GM23338 (cell line): Measurements from ENCODE around the gene SMTNL2. TPM values are rescaled to one million over a fixed set of nuclear protein-coding genes. Genes with fewer than 3 reads are reported as not detected.

Experiments
- ATAC-seq: fragments of 200-7000 bp; cut with Tn5 transposase; 3 replicates; pipeline ENCODE4 v1.9.1; 2020
- DNase-seq: peaks from one replicate; pipeline ENCODE4 v3.0.0-alpha.2; 2015; ENCODE audit warnings: low spot score
- H2AFZ ChIP-seq: fragments of 200-600 bp; sonication (generic); 2 replicates; pipeline ENCODE4 v1.8.0; 2016; ENCODE audit warnings: antibody characterized with exemption, mild to moderate bottlenecking, moderate library complexity
- H3F3A ChIP-seq: fragments of 200-600 bp; sonication (generic); replicated peaks from 2 replicates; pipeline ENCODE4 v1.8.0; 2017; ENCODE audit warnings: antibody characterized with exemption, mixed run types, low read depth
- H3K27ac ChIP-seq: fragments of 200-600 bp; sonication (generic); 2 replicates; pipeline ENCODE4 v1.6.1; 2016; ENCODE audit warnings: low read depth
- H3K27me3 ChIP-seq: fragments of 200-600 bp; sonication (generic); 2 replicates; pipeline ENCODE4 v1.8.0; 2016; ENCODE audit warnings: mild to moderate bottlenecking, mixed run types, moderate library complexity; ENCODE audit not compliant: insufficient read depth
- H3K36me3 ChIP-seq: fragments of 200-600 bp; sonication (generic); 2 replicates; pipeline ENCODE4 v1.8.0; 2016; ENCODE audit warnings: mild to moderate bottlenecking; ENCODE audit not compliant: insufficient read depth
- H3K4me1 ChIP-seq: fragments of 200-600 bp; sonication (generic); 2 replicates; pipeline ENCODE4 v1.8.0; 2016; ENCODE audit warnings: mild to moderate bottlenecking, moderate library complexity; ENCODE audit not compliant: insufficient read depth
- H3K4me2 ChIP-seq: fragments of 200-600 bp; sonication (generic); 2 replicates; pipeline ENCODE4 v1.7.1; 2017; ENCODE audit warnings: mixed run types
- H3K4me3 ChIP-seq: fragments of 200-600 bp; sonication (generic); 2 replicates; pipeline ENCODE4 v1.6.1; 2016; ENCODE audit warnings: mixed run types
- H3K79me2 ChIP-seq: fragments of 200-600 bp; sonication (generic); replicated peaks from 2 replicates; pipeline ENCODE4 v1.8.0; 2017; ENCODE audit warnings: mild to moderate bottlenecking; ENCODE audit not compliant: insufficient read depth
- H3K9me2 ChIP-seq: fragments of 200-600 bp; sonication (generic); 2 replicates; pipeline ENCODE4 v1.8.0; 2017; ENCODE audit not compliant: insufficient read depth
- H4K20me1 ChIP-seq: fragments of 200-600 bp; sonication (generic); replicated peaks from 2 replicates; pipeline ENCODE4 v1.8.0; 2017; ENCODE audit warnings: mild to moderate bottlenecking; ENCODE audit not compliant: insufficient read depth
- H3K27ac Mint-ChIP-seq: 2 replicates; pipeline ENCODE4 v1.8.0; 2020; ENCODE audit warnings: inconsistent platforms, mild to moderate bottlenecking, moderate library complexity, mixed read lengths
- H3K27me3 Mint-ChIP-seq: 3 replicates; pipeline ENCODE4 v1.8.0; 2022; ENCODE audit warnings: low read depth, mild to moderate bottlenecking, moderate library complexity, mixed read lengths, inconsistent platforms; ENCODE audit not compliant: insufficient read depth, poor library complexity
- H3K36me3 Mint-ChIP-seq: 3 replicates; pipeline ENCODE4 v1.8.0; 2021; ENCODE audit warnings: low read depth, mild to moderate bottlenecking, inconsistent platforms, moderate library complexity, mixed read lengths
- H3K4me1 Mint-ChIP-seq: 3 replicates; pipeline ENCODE4 v1.8.0; 2020; ENCODE audit warnings: mild to moderate bottlenecking, inconsistent platforms, mixed read lengths
- H3K4me3 Mint-ChIP-seq: 3 replicates; pipeline ENCODE4 v1.8.0; 2021; ENCODE audit warnings: moderate library complexity, mild to moderate bottlenecking, inconsistent platforms, mixed read lengths
- H3K9me3 Mint-ChIP-seq: 3 replicates; pipeline ENCODE4 v1.8.0; 2020; ENCODE audit warnings: moderate library complexity, mild to moderate bottlenecking, inconsistent platforms, mixed read lengths
- CREB1 ChIP-seq: fragments of 250-450 bp; sonication (Bioruptor Pico); IDR thresholded peaks from 2 replicates; pipeline ENCODE4 v1.5.0; 2020; ENCODE audit warnings: low read depth, mild to moderate bottlenecking, moderate library complexity
- ETS1 ChIP-seq: IDR thresholded peaks from 2 replicates; pipeline ENCODE4 v1.6.1; 2016; ENCODE audit warnings: antibody characterized with exemption
- EZH2 ChIP-seq: fragments of 200-600 bp; sonication (generic); IDR thresholded peaks from one replicate; pipeline ENCODE4 v1.8.0; 2017; ENCODE audit warnings: antibody characterized with exemption, mild to moderate bottlenecking, low read depth; ENCODE audit not compliant: unreplicated experiment
- EZH2phosphoT487 ChIP-seq: fragments of 200-600 bp; sonication (generic); IDR thresholded peaks from one replicate; pipeline ENCODE4 v1.8.1; 2018; ENCODE audit warnings: antibody characterized with exemption; ENCODE audit not compliant: unreplicated experiment
- JUNB ChIP-seq: IDR thresholded peaks from one replicate; pipeline ENCODE4 v1.6.1; 2016; ENCODE audit warnings: antibody characterized with exemption; ENCODE audit not compliant: unreplicated experiment
- NANOG ChIP-seq: IDR thresholded peaks from 2 replicates; pipeline ENCODE4 v1.6.1; 2016; ENCODE audit warnings: antibody characterized with exemption, borderline replicate concordance
- POLR2AphosphoS5 ChIP-seq: IDR thresholded peaks from 2 replicates; pipeline ENCODE4 v1.6.1; 2016; ENCODE audit warnings: antibody characterized with exemption, low read depth
- REST ChIP-seq: IDR thresholded peaks from one replicate; pipeline ENCODE4 v1.6.1; 2018; ENCODE audit warnings: antibody characterized with exemption; ENCODE audit not compliant: unreplicated experiment
- STAT1 ChIP-seq: IDR thresholded peaks from one replicate; pipeline ENCODE4 v1.6.1; 2016; ENCODE audit warnings: antibody characterized with exemption; ENCODE audit not compliant: unreplicated experiment
- ZNF114 ChIP-seq: fragments of 250-450 bp; sonication (Bioruptor Pico); IDR thresholded peaks from 2 replicates; pipeline ENCODE4 v1.5.0; 2020; ENCODE audit warnings: mild to moderate bottlenecking, moderate library complexity
- ZNF331 ChIP-seq: fragments of 250-450 bp; sonication (Bioruptor Pico); IDR thresholded peaks from 2 replicates; pipeline ENCODE4 v1.5.0; 2020; ENCODE audit warnings: low read depth, mild to moderate bottlenecking, moderate library complexity
- ZNF462 ChIP-seq: fragments of 250-450 bp; sonication (Bioruptor Pico); IDR thresholded peaks from 2 replicates; pipeline ENCODE4 v1.5.0; 2020; ENCODE audit warnings: mild to moderate bottlenecking, moderate library complexity
- polyA plus RNA-seq: library from polyadenylated mRNA; unstranded; fragments of >200 nt; fragmentation: Nextera tagmentation; extraction: Ambion mirVana; gene quantifications from 2 replicates; pipeline ENCODE4 v1.2.1, GENCODE V29; 2016
- total RNA-seq: library from RNA; depleted of rRNA; stranded (reverse); fragments of >200 nt; shearing (Covaris generic); gene quantifications from 2 replicates; pipeline ENCODE4 v1.2.3, GENCODE V29; 2014

SMTNL2 gene
- total and polyA plus RNA-seq, 2 experiments from 2014 or later, result 1.3 to 4.3 TPM

GRCh38 chr17:4547118-4547906, 37.0 kb upstream of the SMTNL2 start (continued):
- TF ChIP-seq ZNF462 (CRISPR knock-in tag), result no peak
- TF ChIP-seq CREB1 (CRISPR knock-in tag), result no peak
- TF ChIP-seq STAT1, result no peak
- TF ChIP-seq EZH2, result no peak
- TF ChIP-seq ZNF331 (CRISPR knock-in tag), result no peak
- TF ChIP-seq POLR2AphosphoS5, result no peak
- no peak for TF ChIP-seq EZH2phosphoT487
- TF ChIP-seq NANOG, result no peak
- TF ChIP-seq ZNF114, result no peak
- TF ChIP-seq JUNB, result no peak

- H3K36me3 ChIP-seq, result peaks cover 23% of the 10 kb centered on the region
- H3K27me3 ChIP-seq, result no peaks in the 10 kb centered on the region
- ATAC-seq (no peak), DNase-seq (no peak)
- H3K4me2 ChIP-seq, result no peak overlapping the region
- H3K27me3 Mint-ChIP-seq, result peaks cover 9% of the 10 kb centered on the region
- H3K36me3 Mint-ChIP-seq, result peaks cover 91% of the 10 kb centered on the region
- peaks cover 27% of the 10 kb centered on the region for H4K20me1 ChIP-seq
- H3K4me3 ChIP-seq, result no peak overlapping the region
- peaks cover 4% of the 10 kb centered on the region; the same call in 1 of the 2 replicates for H3F3A ChIP-seq
- no peaks in the 10 kb centered on the region for H3K9me3 Mint-ChIP-seq
- H2AFZ ChIP-seq, result no peak overlapping the region
- H3K4me3 Mint-ChIP-seq, result no peak overlapping the region
- peaks cover 5% of the 10 kb centered on the region for H3K79me2 ChIP-seq
- H3K27ac Mint-ChIP-seq, result no peak overlapping the region
- H3K9me2 ChIP-seq, result no peaks in the 10 kb centered on the region
- no peak overlapping the region for H3K27ac ChIP-seq
- 0 out of 3 replicates have a peak, but pooled peaks cover 3% of the 10 kb centered on the region for H3K4me1 Mint-ChIP-seq
- H3K4me1 ChIP-seq, result no peaks in the 10 kb centered on the region
- TF ChIP-seq JUNB (no peak), EZH2 (no peak), CREB1 (CRISPR knock-in tag) (no peak), ZNF331 (CRISPR knock-in tag) (no peak), NANOG (no peak), ZNF114 (no peak), REST (no peak), STAT1 (no peak), ETS1 (no peak), POLR2AphosphoS5 (no peak)
Measured at GRCh38 chr17:4548061-4548461, 36.3 kb upstream of the SMTNL2 start.
